GM23248 (cell line): ENCODE data around the gene ASGR2.

Experiments
- EZH2 ChIP-seq: fragments of 200-600 bp; sonication (generic); IDR thresholded peaks from 2 replicates; pipeline ENCODE4 v1.6.1; 2018; ENCODE audit warnings: antibody characterized with exemption, mild to moderate bottlenecking; ENCODE audit not compliant: insufficient read depth, poor library complexity, severe bottlenecking
- EZH2phosphoT487 ChIP-seq: fragments of 200-600 bp; sonication (generic); IDR thresholded peaks from 2 replicates; pipeline ENCODE4 v1.6.1; 2018; ENCODE audit warnings: antibody characterized with exemption, moderate library complexity, mild to moderate bottlenecking, low read depth; ENCODE audit not compliant: insufficient read depth

- TF ChIP-seq EZH2phosphoT487 (no peak), EZH2 (no peak)
Observed at GRCh38 chr17:7064261-7064660, 50.4 kb downstream of the ASGR2 start.
